Stimulated activated naive B cell treated with anti-CD40 and anti-IgM and Interleukin-4, amounts not matched to agents 10 μg/mL and 1 μg/mL and 100 μg/mL, for 72 hours (primary cell): ENCODE measurements around the gene DIAPH2.
"Not testable (repeated sequence)": the region's sequence is repeated elsewhere in the genome, so short reads cannot be mapped to it uniquely, and the experiment has no call there.

Experiments
- ATAC-seq, 2 donors: fragments of 150-1000 bp; cut with Tn5 transposase; replicated peaks; 2 replicates each; pipeline ENCODE4 v1.10.0; 2021; ENCODE audit warnings: moderate library complexity in 1 of 2
- DNase-seq: peaks from one replicate; pipeline ENCODE4 v3.0.0; 2021
- H3K27ac Mint-ChIP-seq: one replicate; pipeline ENCODE4 v1.8.0; 2022; ENCODE audit warnings: mild to moderate bottlenecking, mixed read lengths
- H3K27me3 Mint-ChIP-seq, 2 donors: one replicate each; pipeline ENCODE4 v1.8.0; 2022; ENCODE audit warnings: mixed read lengths in 2 of 2
- H3K36me3 Mint-ChIP-seq, 2 donors: one replicate each; pipeline ENCODE4 v1.8.0; 2022; ENCODE audit warnings: mixed read lengths in 2 of 2, mild to moderate bottlenecking in 1 of 2
- H3K4me1 Mint-ChIP-seq, 2 donors: one replicate each; pipeline ENCODE4 v1.8.0; 2022; ENCODE audit warnings: mixed read lengths in 2 of 2, mild to moderate bottlenecking in 1 of 2
- H3K4me3 Mint-ChIP-seq, 2 donors: one replicate each; pipeline ENCODE4 v1.8.0; 2022; ENCODE audit warnings: mild to moderate bottlenecking in 2 of 2, mixed read lengths in 2 of 2, moderate library complexity in 1 of 2
- H3K9me3 Mint-ChIP-seq, 2 donors: one replicate each; pipeline ENCODE4 v1.8.0; 2022; ENCODE audit warnings: mixed read lengths in 2 of 2, mild to moderate bottlenecking in 1 of 2

Gene DIAPH2

GRCh38 chrX:97387004-97387403 lies 702.4 kb downstream of the DIAPH2 start:
- no peak overlapping the region for H3K4me3 Mint-ChIP-seq
- no peaks in the 10 kb centered on the region for H3K27me3 Mint-ChIP-seq
- no peaks in the 10 kb centered on the region for H3K9me3 Mint-ChIP-seq
- H3K36me3 Mint-ChIP-seq, result peaks cover 3 to 19% of the 10 kb centered on the region in 2 donors
- no peak overlapping the region for H3K27ac Mint-ChIP-seq
- ATAC-seq (peak; percentile 51 to 55), DNase-seq (no peak)
- H3K4me1 Mint-ChIP-seq, result peaks cover 5 to 6% of the 10 kb centered on the region in 2 donors

- H3K27ac Mint-ChIP-seq, result no peak overlapping the region
- H3K36me3 Mint-ChIP-seq, result peaks cover 5 to 15% of the 10 kb centered on the region in 2 donors
- H3K27me3 Mint-ChIP-seq, result no peaks in the 10 kb centered on the region
- peaks cover 5 to 6% of the 10 kb centered on the region in 2 donors for H3K4me1 Mint-ChIP-seq
- ATAC-seq, result no peak
- H3K9me3 Mint-ChIP-seq, result no peaks in the 10 kb centered on the region
- DNase-seq, result no peak
- H3K4me3 Mint-ChIP-seq, result no peak overlapping the region
Observed at GRCh38 chrX:97389761-97390192, 705.1 kb downstream of the DIAPH2 start.

- H3K27me3 Mint-ChIP-seq, result no peaks in the 10 kb centered on the region
- ATAC-seq (no peak), DNase-seq (no peak)
- peaks cover 0 to 3% of the 10 kb centered on the region in 2 donors for H3K36me3 Mint-ChIP-seq
- peak overlapping the region; percentile 28 for H3K27ac Mint-ChIP-seq
- peaks cover 0 to 1% of the 10 kb centered on the region in 2 donors for H3K9me3 Mint-ChIP-seq
- H3K4me1 Mint-ChIP-seq, result peaks cover 3 to 27% of the 10 kb centered on the region in 2 donors
- H3K4me3 Mint-ChIP-seq, result peak overlapping the region in 1 of 2 donors; percentile 65
Observed at GRCh38 chrX:97397371-97397770, 712.7 kb downstream of the DIAPH2 start.

GRCh38 chrX:97398030-97398551 lies 713.4 kb downstream of the DIAPH2 start:
- DNase-seq (no peak), ATAC-seq (peak; percentile 91 to 93)
- Mint-ChIP-seq H3K9me3 (peaks cover 0 to 1% of the 10 kb centered on the region in 2 donors), H3K27me3 (no peaks in the 10 kb centered on the region), H3K4me1 (peaks cover 3 to 27% of the 10 kb centered on the region in 2 donors), H3K4me3 (peak overlapping the region; percentile 26 to 65), H3K36me3 (no peaks in the 10 kb centered on the region), H3K27ac (peak overlapping the region; percentile 42)

- Mint-ChIP-seq H3K27ac (no peak overlapping the region), H3K4me3 (no peak overlapping the region), H3K4me1 (peaks cover 3 to 27% of the 10 kb centered on the region in 2 donors), H3K36me3 (no peaks in the 10 kb centered on the region), H3K27me3 (no peaks in the 10 kb centered on the region), H3K9me3 (peaks cover 0 to 1% of the 10 kb centered on the region in 2 donors)
- ATAC-seq (no peak), DNase-seq (no peak)
Observed at GRCh38 chrX:97399400-97399799, 714.8 kb downstream of the DIAPH2 start.

GRCh38 chrX:97400492-97400891 lies 715.9 kb downstream of the DIAPH2 start:
- Mint-ChIP-seq H3K36me3 (no peaks in the 10 kb centered on the region), H3K27ac (no peak overlapping the region), H3K27me3 (no peaks in the 10 kb centered on the region), H3K9me3 (peaks cover 0 to 1% of the 10 kb centered on the region in 2 donors), H3K4me1 (peaks cover 3 to 27% of the 10 kb centered on the region in 2 donors), H3K4me3 (no peak overlapping the region)
- ATAC-seq, result no peak
- DNase-seq, result no peak

GRCh38 chrX:97401154-97401553 lies 716.5 kb downstream of the DIAPH2 start:
- ATAC-seq (no peak), DNase-seq (no peak)
- H3K27ac Mint-ChIP-seq, result no peak overlapping the region
- H3K36me3 Mint-ChIP-seq, result no peaks in the 10 kb centered on the region
- no peaks in the 10 kb centered on the region for H3K27me3 Mint-ChIP-seq
- H3K4me1 Mint-ChIP-seq, result peaks cover 3 to 27% of the 10 kb centered on the region in 2 donors
- H3K4me3 Mint-ChIP-seq, result no peak overlapping the region
- peaks cover 0 to 1% of the 10 kb centered on the region in 2 donors for H3K9me3 Mint-ChIP-seq

- H3K36me3 Mint-ChIP-seq, result no peaks in the 10 kb centered on the region
- H3K27me3 Mint-ChIP-seq, result no peaks in the 10 kb centered on the region
- ATAC-seq (no peak), DNase-seq (no peak)
- no peak overlapping the region for H3K27ac Mint-ChIP-seq
- peaks cover 0 to 1% of the 10 kb centered on the region in 2 donors for H3K9me3 Mint-ChIP-seq
- H3K4me3 Mint-ChIP-seq, result no peak overlapping the region
- H3K4me1 Mint-ChIP-seq, result peaks cover 3 to 27% of the 10 kb centered on the region in 2 donors
Observed at GRCh38 chrX:97401586-97402136, 717.0 kb downstream of the DIAPH2 start.

- H3K9me3 Mint-ChIP-seq, result peaks cover 0 to 1% of the 10 kb centered on the region in 2 donors
- no peaks in the 10 kb centered on the region for H3K36me3 Mint-ChIP-seq
- H3K27me3 Mint-ChIP-seq, result no peaks in the 10 kb centered on the region
- peaks cover 3 to 25% of the 10 kb centered on the region in 2 donors for H3K4me1 Mint-ChIP-seq
- H3K27ac Mint-ChIP-seq, result no peak overlapping the region
- DNase-seq (no peak), ATAC-seq (no peak)
- no peak overlapping the region for H3K4me3 Mint-ChIP-seq
Observed at GRCh38 chrX:97402333-97402732, 717.7 kb downstream of the DIAPH2 start.

- H3K9me3 Mint-ChIP-seq, result peaks cover 0 to 1% of the 10 kb centered on the region in 2 donors
- no peaks in the 10 kb centered on the region for H3K36me3 Mint-ChIP-seq
- H3K4me1 Mint-ChIP-seq, result peaks cover 3 to 19% of the 10 kb centered on the region in 2 donors
- H3K27ac Mint-ChIP-seq, result no peak overlapping the region
- no peaks in the 10 kb centered on the region for H3K27me3 Mint-ChIP-seq
- no peak overlapping the region for H3K4me3 Mint-ChIP-seq
- ATAC-seq (no peak), DNase-seq (no peak)
Observed at GRCh38 chrX:97402903-97403302, 718.3 kb downstream of the DIAPH2 start.

- H3K9me3 Mint-ChIP-seq, result peaks cover 7 to 8% of the 10 kb centered on the region in 2 donors
- ATAC-seq (no peak), DNase-seq (no peak)
- no peaks in the 10 kb centered on the region for H3K27me3 Mint-ChIP-seq
- peaks cover 3 to 6% of the 10 kb centered on the region in 2 donors for H3K4me1 Mint-ChIP-seq
- no peak overlapping the region for H3K27ac Mint-ChIP-seq
- H3K4me3 Mint-ChIP-seq, result no peak overlapping the region
- peaks cover 8 to 9% of the 10 kb centered on the region in 2 donors for H3K36me3 Mint-ChIP-seq
Observed at GRCh38 chrX:97405031-97405660, 720.5 kb downstream of the DIAPH2 start.

GRCh38 chrX:97409632-97410415 lies 725.2 kb downstream of the DIAPH2 start:
- Mint-ChIP-seq H3K36me3 (peaks cover 12 to 15% of the 10 kb centered on the region in 2 donors), H3K9me3 (peaks cover 14 to 15% of the 10 kb centered on the region in 2 donors)
- not testable (repeated sequence) for H3K27ac Mint-ChIP-seq, ATAC-seq, H3K4me1 Mint-ChIP-seq, DNase-seq, H3K4me3 Mint-ChIP-seq, H3K27me3 Mint-ChIP-seq

- DNase-seq, result no peak
- peaks cover 0 to 5% of the 10 kb centered on the region in 2 donors for H3K36me3 Mint-ChIP-seq
- no peak overlapping the region for H3K4me3 Mint-ChIP-seq
- ATAC-seq, result no peak
- H3K27me3 Mint-ChIP-seq, result no peaks in the 10 kb centered on the region
- peaks cover 0 to 2% of the 10 kb centered on the region in 2 donors for H3K4me1 Mint-ChIP-seq
- no peak overlapping the region for H3K27ac Mint-ChIP-seq
- peaks cover 0 to 7% of the 10 kb centered on the region in 2 donors for H3K9me3 Mint-ChIP-seq
Observed at GRCh38 chrX:97416461-97416860, 731.8 kb downstream of the DIAPH2 start.

GRCh38 chrX:97429101-97429500 lies 744.5 kb downstream of the DIAPH2 start:
- no peaks in the 10 kb centered on the region for H3K4me1 Mint-ChIP-seq
- no peaks in the 10 kb centered on the region for H3K9me3 Mint-ChIP-seq
- no peaks in the 10 kb centered on the region for H3K27me3 Mint-ChIP-seq
- no peak overlapping the region for H3K4me3 Mint-ChIP-seq
- ATAC-seq (no peak), DNase-seq (no peak)
- no peak overlapping the region for H3K27ac Mint-ChIP-seq
- no peaks in the 10 kb centered on the region for H3K36me3 Mint-ChIP-seq
